HG03097 (cell line): ENCODE data around the gene LIMS1.
A peak's percentile ranks its signal among the peaks of the same experiment; 100 is the strongest.
"Not testable (repeated sequence)": the region's sequence is repeated elsewhere in the genome, so short reads cannot be mapped to it uniquely, and the experiment has no call there.

ENCODE experiments used
- ATAC-seq: cut with Tn5 transposase; IDR thresholded peaks from one replicate; pipeline ENCODE4 v1.9.1; 2021; ENCODE audit not compliant: unreplicated experiment, low FRiP score

The LIMS1 gene

GRCh38 chr2:108630567-108631405 is 96.5 kb downstream of the LIMS1 start:
- ATAC-seq = no peak

- no peak for ATAC-seq
These were observed 98.3 kb downstream of the LIMS1 start for GRCh38 chr2:108632332-108633160.

GRCh38 chr2:108633409-108633808 is 99.1 kb downstream of the LIMS1 start:
- ATAC-seq = no peak

GRCh38 chr2:108634011-108634410 is 99.7 kb downstream of the LIMS1 start:
- no peak for ATAC-seq

- no peak for ATAC-seq
These were observed 100.4 kb downstream of the LIMS1 start for GRCh38 chr2:108634576-108635160.

GRCh38 chr2:108635630-108636354 is 101.5 kb downstream of the LIMS1 start:
- ATAC-seq = no peak

- ATAC-seq = no peak
These were observed 103.0 kb downstream of the LIMS1 start for GRCh38 chr2:108637304-108637669.

GRCh38 chr2:108640731-108641130 is 106.5 kb downstream of the LIMS1 start:
- ATAC-seq = no peak

GRCh38 chr2:108641756-108642155 is 107.5 kb downstream of the LIMS1 start:
- no peak for ATAC-seq

GRCh38 chr2:108643261-108643849 is 109.1 kb downstream of the LIMS1 start:
- ATAC-seq = no peak

- not testable (repeated sequence) for ATAC-seq
These were observed 109.6 kb downstream of the LIMS1 start for GRCh38 chr2:108643862-108644261.

GRCh38 chr2:108644446-108644845 is 110.2 kb downstream of the LIMS1 start:
- ATAC-seq = not testable (repeated sequence)

GRCh38 chr2:108648796-108649195 is 114.5 kb downstream of the LIMS1 start:
- not testable (repeated sequence) for ATAC-seq

- ATAC-seq = not testable (repeated sequence)
These were observed 116.2 kb downstream of the LIMS1 start for GRCh38 chr2:108650465-108650864.

- ATAC-seq = not testable (repeated sequence)
These were observed 117.2 kb downstream of the LIMS1 start for GRCh38 chr2:108651468-108651867.

GRCh38 chr2:108652187-108652931 is 118.1 kb downstream of the LIMS1 start:
- peak; percentile 95 for ATAC-seq

GRCh38 chr2:108653425-108653824 is 119.2 kb downstream of the LIMS1 start:
- not testable (repeated sequence) for ATAC-seq

GRCh38 chr2:108653849-108654248 is 119.6 kb downstream of the LIMS1 start:
- ATAC-seq = not testable (repeated sequence)

GRCh38 chr2:108654521-108655125 is 120.4 kb downstream of the LIMS1 start:
- not testable (repeated sequence) for ATAC-seq
